Prostate gland (tissue), 2 donors: ENCODE measurements around the gene KDM4C.

ENCODE experiments used
- CTCF ChIP-seq, 4 experiments: fragments of 200-600 bp in 2 of 4; fragments of 450-650 bp in 2 of 4; sonication (generic) in 2 of 4; IDR thresholded peaks; 1 replicate in 3 of 4; 2 replicates in 1 of 4; pipeline ENCODE4 v1.5.1; 2016 to 2019; ENCODE audit warnings: antibody characterized with exemption in 4 of 4, mild to moderate bottlenecking in 2 of 4, moderate library complexity in 2 of 4
- POLR2A ChIP-seq: fragments of 450-650 bp; IDR thresholded peaks from one replicate; pipeline ENCODE4 v1.6.1; 2016; ENCODE audit warnings: antibody characterized with exemption, mild to moderate bottlenecking
- POLR2AphosphoS5 ChIP-seq: sonication (generic); formaldehyde crosslinking; IDR thresholded peaks from one replicate; pipeline ENCODE4 v1.6.1; 2017; ENCODE audit warnings: antibody characterized with exemption

GRCh38 chr9:6917162-6917561 is 159.4 kb downstream of the KDM4C start:
- TF ChIP-seq CTCF (IDR thresholded peaks at IDR 0.05) (no peak), POLR2A (no peak), POLR2AphosphoS5 (no peak)
